Panc1 (cell line): ENCODE measurements around the gene ADIG.

ENCODE experiments used
- POLR2AphosphoS5 ChIP-seq: IDR thresholded peaks from 2 replicates; pipeline ENCODE4 v1.6.1; 2012; ENCODE audit warnings: mild to moderate bottlenecking, low read depth, low read length, moderate library complexity
- TF ChIP-seq, protein P1 (sequence below): fragments of 450-650 bp; IDR thresholded peaks from 2 replicates; pipeline ENCODE4 v1.5.1; 2017; ENCODE audit warnings: mild to moderate bottlenecking

DNA sequence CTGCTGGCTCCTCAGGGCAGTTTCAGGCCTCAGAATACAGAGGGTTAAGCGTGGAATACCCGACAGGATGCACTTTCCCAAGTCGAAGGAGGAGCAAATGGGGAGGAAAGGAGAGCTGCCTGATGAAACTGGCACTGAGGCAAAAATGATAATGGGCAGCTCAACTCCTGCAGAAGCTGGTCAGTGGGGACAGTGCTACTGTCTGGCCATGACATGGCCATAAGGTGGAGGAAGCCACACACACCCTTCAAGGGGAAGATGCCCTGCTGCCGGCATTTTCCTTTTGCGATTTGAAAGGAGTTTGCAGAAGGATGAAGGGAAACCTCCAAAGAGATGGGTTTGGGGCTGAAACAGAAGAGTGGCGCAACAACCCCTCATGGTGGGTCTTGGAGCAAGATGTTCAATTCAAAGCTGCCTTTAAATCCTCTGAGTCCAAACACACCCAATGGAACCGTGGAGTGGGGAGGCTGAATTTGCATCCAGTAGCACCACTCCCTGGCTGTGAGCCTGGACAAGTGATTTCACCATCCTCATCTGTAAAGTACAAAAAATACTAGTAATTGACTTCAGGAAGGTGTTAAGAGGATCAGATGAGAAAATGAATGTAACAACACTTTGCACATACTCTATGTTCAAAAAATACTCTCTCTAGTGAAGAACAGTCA is 3.2 kb downstream of the ADIG start:
- TF ChIP-seq, protein P1, sequence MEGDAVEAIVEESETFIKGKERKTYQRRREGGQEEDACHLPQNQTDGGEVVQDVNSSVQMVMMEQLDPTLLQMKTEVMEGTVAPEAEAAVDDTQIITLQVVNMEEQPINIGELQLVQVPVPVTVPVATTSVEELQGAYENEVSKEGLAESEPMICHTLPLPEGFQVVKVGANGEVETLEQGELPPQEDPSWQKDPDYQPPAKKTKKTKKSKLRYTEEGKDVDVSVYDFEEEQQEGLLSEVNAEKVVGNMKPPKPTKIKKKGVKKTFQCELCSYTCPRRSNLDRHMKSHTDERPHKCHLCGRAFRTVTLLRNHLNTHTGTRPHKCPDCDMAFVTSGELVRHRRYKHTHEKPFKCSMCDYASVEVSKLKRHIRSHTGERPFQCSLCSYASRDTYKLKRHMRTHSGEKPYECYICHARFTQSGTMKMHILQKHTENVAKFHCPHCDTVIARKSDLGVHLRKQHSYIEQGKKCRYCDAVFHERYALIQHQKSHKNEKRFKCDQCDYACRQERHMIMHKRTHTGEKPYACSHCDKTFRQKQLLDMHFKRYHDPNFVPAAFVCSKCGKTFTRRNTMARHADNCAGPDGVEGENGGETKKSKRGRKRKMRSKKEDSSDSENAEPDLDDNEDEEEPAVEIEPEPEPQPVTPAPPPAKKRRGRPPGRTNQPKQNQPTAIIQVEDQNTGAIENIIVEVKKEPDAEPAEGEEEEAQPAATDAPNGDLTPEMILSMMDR, result no peak
- no peak for TF ChIP-seq POLR2AphosphoS5
